Ramos (cell line): ENCODE measurements around the gene KIRREL3.

Source experiments
- in situ Hi-C: fragments of 300-500 bp; cut with MboI; formaldehyde crosslinking; loops from one replicate; pipeline ENCODE4 v1.14.3; 2022; ENCODE audit warnings: low sequenced_read_pairs; ENCODE audit not compliant: unreplicated experiment

KIRREL3 gene

DNA sequence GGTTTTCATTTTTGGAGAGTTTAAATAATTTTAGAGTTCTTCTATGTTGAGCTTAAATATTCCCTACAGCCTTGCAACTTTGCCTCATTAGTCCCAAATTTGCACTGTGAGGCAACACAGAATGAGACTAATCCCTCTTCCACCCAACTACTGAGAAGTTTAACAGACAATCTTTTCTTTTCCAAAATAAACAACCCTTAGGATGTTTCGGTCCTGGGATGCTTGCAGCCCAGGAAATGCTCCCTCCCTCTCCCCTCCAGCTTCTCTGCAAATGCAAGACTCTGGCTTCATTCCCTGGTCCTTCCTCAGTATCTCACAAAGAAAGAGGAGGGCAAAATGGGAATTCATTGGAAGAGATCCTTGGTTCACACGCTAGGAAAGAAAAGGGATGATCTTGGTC lies 422.5 kb downstream of the KIRREL3 start:
- in situ Hi-C loops = no loop called here

DNA sequence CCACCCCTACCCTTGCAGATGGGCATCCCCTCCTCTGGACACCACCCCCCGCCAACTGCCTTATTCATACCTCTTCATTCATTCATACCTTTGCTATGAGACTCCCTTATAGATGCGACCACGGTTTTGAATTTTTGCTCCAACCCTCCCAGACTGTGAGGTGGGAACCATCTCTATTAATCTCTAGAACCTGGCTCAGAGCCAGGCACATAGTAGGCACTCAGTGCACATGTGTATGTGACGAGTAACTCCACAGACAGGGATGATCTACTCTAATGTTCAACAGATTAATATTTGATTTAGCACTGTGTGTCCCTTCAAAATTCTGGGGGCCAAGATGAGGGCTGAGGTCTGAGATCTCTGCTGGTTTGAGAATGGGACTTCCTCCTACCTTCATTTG lies 424.7 kb downstream of the KIRREL3 start:
- in situ Hi-C loops = no loop called here

DNA sequence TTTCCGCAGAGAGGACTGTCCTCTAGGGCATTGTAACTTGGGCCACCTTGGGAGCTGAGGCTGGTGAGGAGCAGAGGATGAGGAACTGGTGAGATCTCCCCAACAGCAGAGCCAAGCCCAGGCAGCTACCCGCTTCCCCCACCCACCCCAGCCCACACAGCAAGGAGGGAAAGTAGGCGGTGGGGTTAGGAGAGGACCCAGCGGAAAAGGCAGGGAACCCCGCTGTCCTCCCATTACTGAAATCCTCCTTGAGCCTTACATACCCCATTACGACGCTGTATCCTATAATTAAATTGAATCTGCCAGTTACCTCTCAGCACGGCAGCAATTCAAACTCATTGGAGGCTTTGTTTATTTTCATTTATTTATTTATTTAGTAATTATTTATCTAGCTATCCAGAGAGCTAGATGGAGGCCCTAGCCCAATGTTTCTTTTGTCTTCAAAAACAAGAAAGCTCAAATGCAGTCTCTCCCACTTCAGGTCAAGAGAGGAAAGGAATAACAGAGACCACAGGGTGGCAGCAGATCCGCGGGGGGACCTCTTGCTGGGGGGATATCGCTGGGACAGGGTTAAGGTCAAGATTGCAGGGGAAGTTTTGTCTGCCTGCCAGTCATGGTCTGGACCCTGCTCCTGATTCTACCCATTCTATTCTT lies 427.1 kb downstream of the KIRREL3 start:
- in situ Hi-C loops = no loop called here

DNA sequence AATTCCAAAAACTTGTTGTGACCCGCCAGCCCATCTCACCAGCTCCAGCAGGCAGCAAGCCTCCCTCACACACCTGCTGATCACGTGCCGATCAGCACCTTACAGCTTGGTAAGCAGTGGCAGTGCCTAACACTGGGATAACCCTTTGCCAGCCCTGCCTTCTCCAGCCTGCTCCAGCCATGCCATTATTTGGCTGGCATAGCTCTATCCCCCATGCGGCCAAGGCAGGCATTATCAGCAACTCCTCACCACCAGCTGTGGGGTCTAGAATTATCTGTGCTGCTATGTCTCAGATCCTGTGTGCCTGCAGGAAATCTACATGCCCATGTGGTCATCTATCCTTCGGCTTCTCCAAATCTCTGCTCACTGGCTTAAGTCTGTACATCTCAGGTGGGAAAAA lies 430.1 kb downstream of the KIRREL3 start:
- in situ Hi-C loops = no loop called here

DNA sequence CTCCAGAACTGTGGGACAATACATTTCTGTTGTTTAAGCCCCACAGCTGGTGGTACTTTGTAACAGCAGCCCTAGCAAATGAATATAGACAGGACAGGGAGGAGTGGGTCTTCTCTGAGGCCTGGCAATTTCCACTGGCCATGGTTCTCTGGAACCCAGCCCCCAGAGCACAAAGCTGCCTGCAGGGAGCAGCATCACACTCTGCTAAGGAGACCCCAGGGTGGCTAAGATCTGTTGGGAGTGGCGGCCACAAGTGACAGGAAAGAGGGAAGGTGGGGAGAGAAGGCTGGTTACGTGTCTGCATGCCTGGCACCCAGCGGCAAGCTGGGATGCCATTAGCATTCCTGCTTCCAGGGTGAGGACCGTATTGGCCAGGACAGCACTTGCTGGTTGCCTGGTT lies 433.2 kb downstream of the KIRREL3 start:
- in situ Hi-C loops = no loop called here

DNA sequence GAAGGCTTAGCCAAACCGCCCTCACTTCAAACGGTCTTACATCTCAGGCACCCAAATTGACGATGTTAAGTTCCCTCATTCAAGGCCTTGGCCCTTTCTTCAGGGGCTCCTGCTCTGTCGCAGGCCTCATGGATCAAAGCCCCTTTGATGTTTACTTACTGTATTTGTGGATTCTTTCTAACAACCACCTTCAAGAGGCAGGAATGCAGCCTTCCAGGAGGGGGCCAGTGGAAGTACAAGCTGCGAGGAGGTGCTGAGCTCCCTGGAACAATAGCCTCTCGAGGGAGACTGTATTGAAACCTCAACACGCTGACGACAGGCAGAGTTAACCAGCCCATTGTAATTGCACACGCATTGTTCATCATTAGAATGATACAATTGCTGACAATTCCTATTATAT lies 436.0 kb downstream of the KIRREL3 start:
- in situ Hi-C loops = no loop called here

DNA sequence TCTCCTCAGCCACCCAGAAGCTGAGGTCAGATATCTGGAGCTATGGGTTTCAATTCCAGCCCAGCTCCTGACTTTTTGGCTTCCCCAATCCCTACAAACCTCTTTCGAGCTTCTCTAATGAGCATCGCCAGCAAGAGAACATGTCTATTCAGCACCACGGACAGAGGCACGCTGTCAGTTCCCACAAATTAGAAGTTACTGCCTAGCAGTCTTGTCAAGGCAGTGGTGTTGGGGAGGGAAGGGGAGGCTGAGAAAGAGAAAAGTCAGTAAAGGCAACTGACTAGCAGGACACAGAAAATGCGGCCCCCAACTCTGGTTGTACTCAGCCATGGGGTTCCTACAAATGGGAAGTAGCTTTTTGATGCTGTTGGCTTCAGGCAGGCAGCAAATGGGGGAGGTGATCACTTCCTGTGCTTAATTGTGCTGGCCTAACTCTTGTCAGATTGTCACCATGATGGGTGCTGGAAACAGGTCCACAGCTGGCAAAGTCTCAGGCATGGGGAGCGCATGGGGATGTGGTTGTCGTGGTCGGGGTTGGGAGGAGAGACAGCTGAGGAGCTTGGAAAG lies 439.2 kb downstream of the KIRREL3 start:
- in situ Hi-C loops = no loop called here

DNA sequence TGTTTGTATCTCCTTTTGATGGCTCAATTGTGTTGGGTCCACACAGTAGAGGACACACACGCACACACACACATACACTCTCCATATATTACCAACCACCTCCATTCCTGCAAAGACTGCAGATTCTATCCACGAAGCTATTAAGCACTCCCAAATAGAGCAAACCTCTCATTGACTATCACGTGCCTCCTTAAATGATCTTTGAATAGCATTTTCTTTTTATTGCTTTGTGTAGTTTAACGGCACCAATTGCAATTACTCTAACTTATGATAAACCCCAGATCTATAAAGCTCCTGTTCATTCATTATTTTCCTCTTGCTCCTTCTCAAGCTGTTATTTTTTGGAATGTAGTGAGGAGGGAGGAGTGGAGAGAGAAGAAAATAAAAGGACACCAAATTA lies 440.3 kb downstream of the KIRREL3 start:
- in situ Hi-C loops = no loop called here

DNA sequence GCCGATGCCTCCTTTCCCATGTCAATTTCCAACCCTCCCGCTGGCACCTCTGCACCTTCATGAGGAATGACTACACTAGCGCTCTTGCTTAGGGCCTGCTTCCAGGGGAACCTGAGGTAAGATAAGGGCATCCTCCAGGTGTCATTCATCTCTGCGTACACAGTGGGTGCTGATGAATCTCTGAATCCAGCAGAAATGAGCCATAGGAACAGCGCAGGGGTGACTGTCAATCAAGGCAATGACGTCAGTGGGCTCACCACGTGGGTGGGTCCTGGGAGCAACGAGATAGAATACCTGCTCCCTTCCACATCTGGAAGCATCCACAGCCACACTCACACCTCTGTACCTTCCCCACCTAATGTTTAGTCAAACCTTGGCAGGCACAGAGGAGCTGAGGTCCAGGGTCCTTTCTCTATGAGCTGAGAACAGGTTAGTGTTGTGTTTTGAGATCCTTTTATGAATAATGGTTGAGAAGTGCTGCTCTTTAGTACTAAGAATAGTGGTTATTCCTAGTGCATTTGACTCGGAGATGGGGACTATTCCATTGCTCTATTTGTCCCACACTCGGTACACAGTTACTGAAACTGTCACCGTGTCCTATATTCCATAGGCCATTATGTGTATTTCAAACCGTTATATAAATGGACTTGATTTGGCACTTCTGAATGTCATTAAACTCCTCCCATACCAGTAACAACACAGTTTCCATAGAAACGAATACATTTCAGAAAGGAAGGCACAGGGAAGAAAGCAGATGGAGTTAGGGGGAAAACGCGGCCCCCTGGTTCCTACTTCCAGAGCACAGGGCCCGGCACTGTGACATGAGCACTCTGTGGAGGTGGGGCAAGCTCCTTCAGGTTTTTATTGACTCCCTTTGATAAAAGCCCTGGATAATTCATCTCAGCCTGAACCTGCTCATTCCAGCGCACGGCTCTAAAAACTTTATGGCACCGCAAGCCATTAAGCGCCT lies 451.7 kb downstream of the KIRREL3 start:
- in situ Hi-C loops = no loop called here

DNA sequence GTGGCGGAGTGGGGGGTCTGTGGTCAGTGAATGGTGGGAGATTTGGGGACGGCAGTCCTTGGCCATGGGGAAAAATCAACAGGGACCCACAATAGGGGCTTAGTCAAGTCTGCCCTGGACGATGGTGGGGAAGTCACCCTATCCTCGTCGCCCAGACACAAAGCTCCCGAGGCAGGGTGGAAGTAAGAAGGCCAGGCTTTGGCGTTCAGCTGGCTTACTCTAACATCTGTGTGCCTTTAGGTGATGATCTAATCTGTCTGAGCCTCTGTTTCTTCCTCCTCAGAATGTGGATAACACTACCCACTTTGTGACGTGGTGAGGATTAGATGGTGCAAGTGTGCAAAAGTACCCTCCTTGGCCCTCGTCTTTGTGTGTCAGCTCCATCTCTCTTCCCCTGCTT lies 452.9 kb downstream of the KIRREL3 start:
- in situ Hi-C loops = no loop called here

DNA sequence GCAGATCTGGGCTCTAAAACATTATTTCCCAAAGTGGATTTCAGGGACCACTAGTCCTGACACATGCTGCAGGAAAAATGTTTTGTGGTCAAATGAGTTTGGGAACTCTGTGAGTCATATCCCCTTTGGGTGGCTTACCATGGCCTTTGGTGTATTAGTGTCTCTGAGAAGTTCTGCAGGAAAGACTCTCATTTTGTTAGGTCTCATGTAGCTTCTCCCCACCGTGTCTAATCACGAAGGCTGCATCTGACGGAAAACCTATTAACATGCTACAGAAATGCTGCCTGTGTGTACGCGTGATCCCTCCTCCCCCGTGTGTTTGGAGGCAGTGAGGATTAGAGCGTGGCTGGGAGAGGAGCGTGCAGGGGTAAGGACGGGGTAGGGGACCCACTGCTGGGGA lies 453.4 kb downstream of the KIRREL3 start:
- in situ Hi-C loops = no loop called here

DNA sequence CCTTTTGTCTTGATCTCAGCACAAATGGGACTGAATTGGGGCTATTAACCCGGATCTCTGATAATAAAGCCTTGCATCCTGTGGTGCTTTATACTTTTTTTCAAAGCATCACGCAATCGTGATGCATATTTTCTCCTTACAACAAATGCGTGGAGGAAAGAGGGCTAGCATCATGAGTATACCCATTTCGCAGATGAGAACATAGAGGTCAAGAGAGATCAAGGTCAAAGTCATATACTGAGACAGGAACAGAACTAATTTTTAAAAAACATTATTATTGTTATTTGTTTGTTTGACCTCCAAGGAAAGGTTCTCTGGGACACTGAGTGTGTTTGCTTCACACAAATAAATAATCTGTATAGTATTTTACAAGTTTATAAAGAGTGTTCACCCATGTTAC lies 453.9 kb downstream of the KIRREL3 start:
- in situ Hi-C loops = no loop called here

DNA sequence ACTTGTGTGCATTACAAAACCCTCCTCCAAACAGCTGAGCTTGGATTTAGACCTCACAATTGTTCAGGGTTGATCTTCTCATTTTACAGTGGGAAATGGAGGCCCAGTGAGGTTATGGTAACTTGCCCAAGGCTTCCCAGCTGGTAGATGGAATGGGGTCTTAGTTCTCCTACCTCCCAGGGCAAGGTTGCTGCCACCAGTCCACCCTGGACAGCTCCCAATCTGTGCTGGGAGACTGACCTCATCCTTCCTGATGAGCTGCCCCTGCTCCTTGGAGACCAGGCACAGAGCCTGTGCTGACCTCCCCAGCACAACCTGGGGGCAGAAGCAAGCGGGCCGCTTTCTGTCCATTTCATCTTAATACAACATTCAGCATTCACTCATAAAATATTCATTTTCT lies 454.4 kb downstream of the KIRREL3 start:
- in situ Hi-C loops = no loop called here

DNA sequence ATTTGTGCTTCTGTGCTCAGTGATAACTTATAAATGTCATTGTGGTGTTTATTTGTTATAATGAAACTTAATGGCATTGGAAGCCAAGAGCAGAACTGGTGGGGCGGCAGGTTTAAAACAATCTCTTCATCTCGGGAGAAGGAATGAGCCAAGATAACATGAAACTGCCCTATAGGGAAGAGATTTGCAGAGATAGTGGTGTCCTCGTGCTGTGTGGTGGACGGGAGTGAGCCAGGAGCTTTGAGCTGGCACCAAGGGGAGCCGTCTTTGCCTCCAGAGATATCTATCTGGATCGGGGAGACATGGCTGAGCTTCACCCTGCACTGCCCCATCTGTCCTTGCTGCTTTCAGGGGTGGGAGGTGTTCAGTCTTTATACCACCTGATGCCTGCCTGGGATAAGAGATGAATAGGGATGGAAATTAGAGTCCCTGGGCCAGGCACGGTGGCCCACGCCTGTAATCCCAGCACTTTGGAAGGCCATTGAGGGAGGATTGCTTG lies 455.5 kb downstream of the KIRREL3 start:
- in situ Hi-C loops = no loop called here

DNA sequence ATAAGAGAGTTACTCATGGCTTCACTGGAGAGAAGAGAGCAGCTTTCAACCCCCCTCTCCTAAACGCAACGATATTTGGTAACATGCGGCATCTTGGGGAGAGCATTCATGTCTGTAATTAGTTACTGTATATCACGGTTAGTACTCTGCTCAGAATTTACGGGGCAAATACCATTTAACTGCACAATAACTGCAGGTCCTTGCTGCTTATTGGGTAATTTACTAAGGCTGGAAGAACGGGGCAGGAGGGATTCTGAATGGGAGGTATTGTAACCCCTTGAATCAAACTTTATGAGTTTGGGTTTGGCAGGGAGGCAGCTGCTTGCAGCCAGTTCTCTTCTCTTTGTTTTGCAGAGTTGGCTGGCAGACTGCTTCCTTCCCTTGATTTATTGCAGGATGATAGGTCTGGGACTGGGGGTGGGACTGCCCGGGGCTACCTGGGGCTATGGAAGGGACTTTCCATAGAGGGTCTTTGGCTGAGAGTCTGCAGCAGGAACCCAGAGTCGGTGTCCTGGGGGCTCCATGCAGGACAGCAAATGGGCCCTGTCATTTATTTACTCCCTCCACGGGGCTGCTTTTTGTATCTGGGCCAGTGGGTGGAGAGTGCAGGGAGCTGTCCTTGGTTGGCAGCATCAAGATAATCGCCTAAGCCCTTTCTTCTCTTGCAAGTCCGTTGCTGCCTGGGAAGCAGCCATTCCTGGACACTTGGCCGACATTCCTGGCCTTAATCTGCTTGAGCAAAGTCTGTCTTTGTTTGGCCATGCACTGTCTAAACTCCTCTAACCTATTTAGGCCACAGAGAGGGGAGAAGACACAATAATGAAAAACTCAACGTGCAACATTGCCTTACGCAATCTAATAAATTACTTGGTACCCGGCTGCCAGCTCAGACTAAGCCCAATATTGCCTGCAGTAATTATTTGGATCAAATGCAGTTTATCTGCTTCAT lies 456.2 kb downstream of the KIRREL3 start:
- in situ Hi-C loops = no loop called here

DNA sequence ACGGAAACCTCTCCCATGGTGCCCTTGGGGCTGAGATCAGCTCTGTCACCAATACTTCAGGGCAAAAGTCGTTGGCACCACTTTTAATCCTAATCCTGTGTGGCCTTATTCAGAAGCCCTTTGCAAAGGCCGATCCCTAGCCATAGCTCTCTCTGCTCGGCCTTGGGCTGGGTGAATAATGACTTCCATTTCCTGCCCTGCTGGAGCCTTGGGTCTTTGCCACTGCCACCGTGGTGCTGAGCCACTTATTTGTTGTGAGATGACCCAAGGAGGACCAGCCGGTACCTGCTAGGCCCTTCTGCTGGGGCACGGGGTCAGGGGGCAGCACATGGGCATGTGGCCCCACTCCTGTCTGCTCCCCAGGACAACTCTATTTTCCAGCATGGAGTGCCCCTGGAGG lies 456.9 kb downstream of the KIRREL3 start:
- in situ Hi-C loops = no loop called here

DNA sequence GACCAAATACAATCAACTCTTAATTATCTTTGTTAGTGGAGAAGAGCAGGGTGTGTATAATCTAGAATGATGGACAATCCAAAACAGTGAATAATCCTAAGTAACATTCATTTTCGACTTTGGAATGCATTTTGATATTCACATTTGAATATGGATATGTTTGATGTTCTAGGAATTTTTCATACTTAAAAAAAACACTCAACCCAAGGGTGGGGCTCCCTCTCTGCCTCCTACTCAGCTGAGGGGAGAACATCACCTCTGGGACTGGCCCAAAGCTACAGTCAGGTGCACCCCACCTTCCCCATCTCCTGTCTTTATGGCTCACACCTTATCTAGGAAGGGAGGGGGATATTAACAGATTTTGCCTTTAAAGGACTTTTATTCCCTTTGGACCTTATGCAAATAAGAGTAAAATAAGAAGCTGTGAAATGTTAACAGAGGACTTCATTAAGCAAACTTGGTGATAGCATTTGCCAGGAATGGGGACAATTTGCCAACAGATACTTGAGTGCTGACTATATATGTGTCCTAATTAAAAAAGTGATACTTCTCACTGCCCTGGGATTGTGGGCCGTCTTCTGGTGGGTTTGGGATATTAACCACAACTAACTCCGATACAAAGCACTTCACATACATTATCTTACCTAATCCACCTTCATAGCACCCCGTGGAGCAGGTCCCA lies 458.1 kb downstream of the KIRREL3 start:
- in situ Hi-C loops = no loop called here

DNA sequence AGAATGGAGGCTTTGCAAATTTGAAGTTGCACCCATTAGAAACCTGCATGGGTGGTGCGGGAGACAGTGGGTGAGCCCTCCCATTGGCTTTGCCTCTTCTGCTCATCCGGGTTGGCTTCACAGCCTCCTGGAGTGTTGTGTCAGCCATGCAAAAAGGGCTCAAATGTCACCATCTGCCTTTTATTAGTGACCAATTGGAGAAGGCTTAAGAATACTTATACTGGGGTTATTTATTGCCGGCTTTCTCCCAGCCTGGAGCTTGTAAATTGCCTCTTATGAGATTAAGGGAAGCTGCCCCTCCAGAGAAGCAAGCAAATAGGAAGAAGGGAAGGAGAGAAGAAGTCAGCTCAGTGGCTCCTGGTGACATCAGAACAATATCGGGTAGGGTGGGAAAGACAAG lies 462.5 kb downstream of the KIRREL3 start:
- in situ Hi-C loops = no loop called here

DNA sequence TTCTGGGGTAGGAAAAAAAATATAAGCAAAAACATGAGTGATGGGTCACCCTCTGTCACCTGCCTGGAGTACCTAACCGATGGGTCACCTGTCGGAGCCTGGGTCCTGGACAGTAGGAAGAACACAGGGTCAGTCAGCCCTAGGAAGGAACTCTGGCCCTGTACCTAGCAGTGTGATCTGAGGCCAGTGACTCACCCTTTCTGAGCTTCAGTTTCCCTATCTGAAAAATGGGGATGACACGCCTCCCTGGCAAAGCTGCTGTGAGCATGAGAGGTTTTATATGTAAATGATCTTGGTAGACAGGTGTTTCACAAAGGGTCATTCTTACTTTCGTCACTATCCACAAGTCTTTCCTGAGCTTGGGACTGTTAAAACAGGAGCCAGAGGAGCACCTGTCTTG lies 463.1 kb downstream of the KIRREL3 start:
- in situ Hi-C loops = no loop called here
